Prostate gland (tissue), 2 donors: Measurements from ENCODE around the gene B4GALT5.

Experiments
- POLR2A ChIP-seq: fragments of 450-650 bp; IDR thresholded peaks from one replicate; pipeline ENCODE4 v1.6.1; 2016; ENCODE audit warnings: antibody characterized with exemption, mild to moderate bottlenecking
- TF ChIP-seq, protein P1 (sequence below), 4 experiments: fragments of 200-600 bp in 2 of 4; fragments of 450-650 bp in 2 of 4; sonication (generic) in 2 of 4; IDR thresholded peaks; 1 replicate in 3 of 4; 2 replicates in 1 of 4; pipeline ENCODE4 v1.5.1; 2016 to 2019; ENCODE audit warnings: antibody characterized with exemption in 4 of 4, mild to moderate bottlenecking in 2 of 4, moderate library complexity in 2 of 4

DNA sequence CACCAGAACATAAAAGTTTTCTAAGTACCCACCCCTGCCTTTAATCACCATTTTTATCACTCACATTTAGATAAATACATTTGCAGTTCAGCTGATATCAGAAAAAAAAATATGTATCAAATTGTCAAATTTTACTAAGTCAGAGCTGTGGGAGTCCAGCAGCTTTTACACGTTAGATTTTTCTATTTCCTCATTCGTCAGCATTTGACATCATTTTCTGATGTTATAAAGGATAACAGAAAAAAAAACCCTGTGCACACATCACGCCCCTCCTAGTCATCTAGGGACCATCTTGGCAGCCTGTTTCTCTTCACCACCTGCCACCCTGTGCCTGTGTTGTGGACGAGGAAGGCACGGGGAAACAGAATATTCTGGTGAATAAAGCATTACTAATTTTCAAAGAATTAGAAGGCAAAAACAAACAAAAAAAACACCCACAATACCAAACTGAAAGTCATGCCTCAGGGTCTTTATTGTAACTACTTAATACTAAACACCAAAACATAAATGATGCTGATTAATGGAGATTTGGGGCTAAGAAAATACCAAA lies 12.4 kb downstream of the B4GALT5 start:
- TF ChIP-seq, protein P1, sequence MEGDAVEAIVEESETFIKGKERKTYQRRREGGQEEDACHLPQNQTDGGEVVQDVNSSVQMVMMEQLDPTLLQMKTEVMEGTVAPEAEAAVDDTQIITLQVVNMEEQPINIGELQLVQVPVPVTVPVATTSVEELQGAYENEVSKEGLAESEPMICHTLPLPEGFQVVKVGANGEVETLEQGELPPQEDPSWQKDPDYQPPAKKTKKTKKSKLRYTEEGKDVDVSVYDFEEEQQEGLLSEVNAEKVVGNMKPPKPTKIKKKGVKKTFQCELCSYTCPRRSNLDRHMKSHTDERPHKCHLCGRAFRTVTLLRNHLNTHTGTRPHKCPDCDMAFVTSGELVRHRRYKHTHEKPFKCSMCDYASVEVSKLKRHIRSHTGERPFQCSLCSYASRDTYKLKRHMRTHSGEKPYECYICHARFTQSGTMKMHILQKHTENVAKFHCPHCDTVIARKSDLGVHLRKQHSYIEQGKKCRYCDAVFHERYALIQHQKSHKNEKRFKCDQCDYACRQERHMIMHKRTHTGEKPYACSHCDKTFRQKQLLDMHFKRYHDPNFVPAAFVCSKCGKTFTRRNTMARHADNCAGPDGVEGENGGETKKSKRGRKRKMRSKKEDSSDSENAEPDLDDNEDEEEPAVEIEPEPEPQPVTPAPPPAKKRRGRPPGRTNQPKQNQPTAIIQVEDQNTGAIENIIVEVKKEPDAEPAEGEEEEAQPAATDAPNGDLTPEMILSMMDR (IDR thresholded peaks at IDR 0.05) = no peak
- no peak for TF ChIP-seq POLR2A
